HG03103 (cell line): Measurements from ENCODE around the gene CCDC141.

Experiments used
- ATAC-seq: cut with Tn5 transposase; IDR thresholded peaks from one replicate; pipeline ENCODE4 v1.9.1; 2021; ENCODE audit warnings: low read depth; ENCODE audit not compliant: unreplicated experiment

The CCDC141 gene

DNA sequence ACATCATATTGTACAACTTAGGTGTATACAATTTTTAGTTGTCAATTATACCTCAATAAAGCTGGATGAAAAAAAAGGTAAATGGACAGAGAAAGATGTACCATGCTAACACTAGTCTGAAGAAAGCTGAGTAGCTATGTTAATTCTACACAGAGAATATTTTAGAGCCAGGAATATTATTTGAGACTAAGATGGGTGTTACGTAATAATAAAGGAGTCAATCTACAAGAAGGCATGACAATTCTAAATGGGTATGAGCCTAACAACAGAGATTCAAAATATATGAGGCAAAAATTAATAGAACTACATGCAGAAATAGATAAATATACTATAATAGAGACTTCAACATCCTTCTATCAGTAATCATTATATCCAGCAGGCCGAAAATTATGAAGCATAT is 69.1 kb downstream of the CCDC141 start:
- no peak for ATAC-seq

DNA sequence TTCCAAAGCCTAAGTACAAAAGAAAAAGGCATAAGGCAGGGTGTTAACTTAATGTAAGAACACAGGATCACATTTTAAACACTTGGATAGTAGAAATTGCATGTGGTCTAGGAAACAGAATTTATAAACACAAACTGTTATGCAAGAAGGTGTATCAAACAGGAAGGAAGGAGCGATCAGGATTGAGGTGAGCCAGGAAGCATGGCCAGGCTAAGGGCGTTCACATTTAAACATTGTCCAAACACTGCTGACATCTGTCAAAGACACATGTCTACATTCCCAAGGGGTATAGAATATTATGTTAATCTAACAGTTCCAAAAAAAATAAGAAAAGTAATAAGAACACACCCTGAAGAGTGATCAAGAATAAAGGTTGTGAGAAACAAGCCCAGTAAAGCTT is 71.3 kb downstream of the CCDC141 start:
- ATAC-seq: no peak

DNA sequence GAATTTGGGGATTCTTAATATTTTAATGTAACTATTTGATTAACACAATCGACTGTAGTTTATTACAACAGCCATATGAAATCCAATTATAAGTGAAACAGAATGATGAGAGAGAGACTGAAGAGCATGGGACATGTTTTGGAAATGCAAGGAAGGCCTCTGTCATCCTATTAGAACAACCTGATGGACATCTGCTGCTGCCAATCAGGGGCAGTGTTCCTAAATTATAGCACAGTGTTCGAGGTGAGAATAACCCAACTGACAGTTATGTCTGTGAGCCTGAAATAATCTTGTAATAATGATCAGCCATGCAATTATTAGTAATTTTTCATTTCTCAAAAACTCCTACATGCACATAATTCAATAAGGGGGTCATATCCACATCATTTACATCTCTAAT is 73.6 kb downstream of the CCDC141 start:
- ATAC-seq: no peak

DNA sequence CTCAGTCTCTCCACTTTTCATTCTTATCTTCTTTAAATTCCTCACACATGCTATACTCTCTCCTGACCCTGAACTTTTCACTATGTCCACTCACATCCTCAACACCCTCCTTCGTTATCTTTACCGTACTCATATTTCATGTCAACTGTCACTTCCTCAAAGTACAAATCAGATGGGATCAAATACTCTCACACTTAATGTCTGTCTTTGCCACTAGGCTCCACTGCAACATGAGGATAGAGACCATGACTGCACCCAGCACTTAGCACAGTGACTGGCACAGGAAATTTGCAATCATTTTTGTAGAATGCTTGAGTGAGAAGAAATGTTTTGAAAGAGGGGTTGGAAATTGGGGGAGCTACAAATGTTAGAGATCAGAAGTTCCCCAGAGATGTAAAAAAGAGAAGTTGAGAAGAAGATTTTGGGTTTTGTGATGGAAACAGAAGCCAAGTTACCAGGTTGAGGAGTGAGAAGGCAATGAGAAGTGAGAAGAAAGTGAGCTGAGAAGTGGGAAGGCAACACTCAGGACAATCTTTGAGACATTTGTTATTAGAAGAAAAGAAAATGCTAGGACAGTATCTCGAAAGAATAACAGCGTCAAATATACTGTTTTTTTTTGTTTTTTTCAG is 87.0 kb downstream of the CCDC141 start:
- ATAC-seq: no peak

DNA sequence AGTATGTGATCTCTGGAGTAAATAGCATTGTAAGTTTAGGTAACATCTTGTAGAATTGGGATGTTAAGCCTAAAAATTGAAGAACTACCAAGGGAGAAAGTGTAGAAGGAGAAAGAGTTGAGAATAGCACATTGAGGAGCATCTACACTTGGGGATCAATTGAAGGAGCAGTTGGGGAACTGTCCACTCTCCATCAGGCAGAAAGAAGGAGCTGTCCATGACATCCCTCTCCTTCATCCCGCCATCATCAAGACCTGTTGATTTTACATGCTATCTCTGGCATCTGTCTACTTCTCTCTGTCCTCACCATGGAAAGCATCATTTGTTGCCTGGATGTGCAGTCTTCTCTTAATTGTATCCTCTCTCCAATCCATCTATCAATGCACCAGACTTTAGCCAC is 87.8 kb downstream of the CCDC141 start:
- ATAC-seq: no peak

DNA sequence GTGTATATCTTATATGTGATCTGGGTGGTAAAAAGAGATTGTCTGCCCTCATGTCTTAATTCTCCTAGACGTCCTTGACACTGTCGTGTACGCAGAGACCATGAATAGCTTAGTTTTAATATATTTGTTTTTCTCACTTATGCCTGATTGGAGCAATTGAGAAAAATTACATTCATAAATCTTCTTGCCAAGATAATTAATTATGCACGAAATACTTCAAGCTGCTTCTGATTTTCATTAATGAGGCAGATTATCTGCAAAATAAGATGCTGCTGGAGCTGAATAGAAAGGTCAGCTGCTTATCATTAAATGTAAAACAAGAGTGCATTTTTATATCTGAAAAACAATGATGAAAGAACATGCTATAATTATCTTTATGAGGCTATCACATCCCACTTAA is 95.9 kb downstream of the CCDC141 start:
- ATAC-seq: no peak

DNA sequence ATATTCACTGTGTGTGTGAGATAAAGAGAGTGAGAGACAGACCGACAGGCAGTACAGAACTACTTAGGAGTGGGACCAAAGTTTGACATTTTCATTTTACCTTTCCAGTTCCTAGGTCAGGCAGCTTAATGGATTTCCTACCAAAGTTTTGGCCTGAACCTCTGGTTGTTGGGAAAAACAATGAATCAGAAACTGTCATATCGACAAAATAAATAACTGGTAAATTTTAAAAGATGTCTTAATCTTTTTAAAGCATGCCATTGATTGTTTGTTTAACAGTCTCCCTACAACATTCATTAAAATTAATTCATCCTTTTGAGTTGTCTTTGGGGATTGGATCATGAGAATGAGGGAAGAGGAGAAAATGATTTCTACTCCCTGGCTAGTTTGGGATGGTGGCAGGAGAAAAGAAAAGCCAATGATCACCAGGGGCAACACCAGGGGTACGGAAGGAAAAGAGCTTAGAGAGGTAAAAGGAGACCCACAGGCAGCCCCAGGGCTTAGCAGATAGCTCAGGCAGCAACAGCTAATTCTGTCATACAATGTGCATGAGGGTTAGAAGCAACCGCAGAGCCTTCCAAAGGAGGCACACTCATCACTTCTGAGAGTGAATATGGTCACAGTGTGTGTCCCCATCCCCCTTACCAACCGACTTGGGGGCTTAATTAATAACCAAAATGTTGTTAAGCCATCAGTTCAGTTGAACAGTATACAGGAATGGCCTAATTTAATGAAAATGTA is 98.5 kb downstream of the CCDC141 start:
- ATAC-seq: no peak

DNA sequence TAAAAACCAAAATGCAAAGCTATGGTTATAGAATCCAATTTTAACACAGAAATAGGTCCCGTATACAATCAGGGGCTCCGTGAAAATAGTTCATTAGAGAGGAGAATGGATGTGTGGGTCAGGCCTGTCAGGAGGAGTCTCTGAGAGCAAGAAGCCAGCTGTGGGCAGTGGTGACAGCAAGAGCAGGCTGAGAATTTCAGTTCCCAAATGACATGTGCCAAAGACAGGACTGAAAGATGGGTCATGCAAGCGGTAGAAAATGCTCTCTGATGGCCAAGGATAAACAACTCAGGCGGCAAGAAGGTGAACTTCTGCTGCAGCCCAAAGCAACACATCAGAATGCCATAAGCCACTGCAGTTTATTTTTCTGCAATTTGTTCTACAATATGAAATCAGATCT is 100.4 kb downstream of the CCDC141 start:
- ATAC-seq: no peak

DNA sequence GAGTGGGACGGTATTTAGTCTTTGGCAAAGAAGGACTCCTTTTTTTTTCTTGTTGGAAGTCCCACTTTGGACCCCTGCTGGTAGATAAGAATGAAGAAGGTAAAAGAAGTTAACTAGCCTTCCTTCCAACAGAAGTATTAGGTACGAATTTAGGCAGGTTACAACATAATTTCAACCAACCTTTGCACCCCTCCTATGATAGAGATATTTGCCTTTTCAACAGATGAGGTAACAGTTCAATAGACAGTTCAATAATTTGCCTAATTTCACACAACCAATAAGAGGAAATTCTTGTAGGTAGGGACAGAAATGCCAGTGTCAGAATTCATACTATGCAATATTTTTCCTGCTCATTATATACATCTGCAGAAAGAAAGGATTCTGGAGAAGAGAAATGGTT is 100.8 kb downstream of the CCDC141 start:
- no peak for ATAC-seq

DNA sequence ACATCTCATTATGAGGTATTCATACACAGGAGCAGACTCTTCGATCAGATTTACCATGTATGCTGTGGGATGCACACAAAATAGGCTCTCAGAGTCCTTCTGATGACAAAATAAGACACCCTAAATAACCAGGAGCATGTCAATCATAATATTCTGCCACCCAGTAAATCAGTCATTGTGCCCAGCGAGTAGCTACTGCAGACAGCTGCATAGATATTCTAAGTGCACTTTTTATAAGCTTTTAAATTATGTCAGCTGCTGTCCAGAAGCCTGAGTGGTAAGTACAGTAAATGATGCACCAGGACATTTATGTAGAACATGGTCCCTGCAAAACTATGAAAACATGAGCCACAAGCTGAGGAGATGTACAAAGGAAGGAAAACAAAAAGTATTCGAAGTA is 102.9 kb downstream of the CCDC141 start:
- no peak for ATAC-seq

DNA sequence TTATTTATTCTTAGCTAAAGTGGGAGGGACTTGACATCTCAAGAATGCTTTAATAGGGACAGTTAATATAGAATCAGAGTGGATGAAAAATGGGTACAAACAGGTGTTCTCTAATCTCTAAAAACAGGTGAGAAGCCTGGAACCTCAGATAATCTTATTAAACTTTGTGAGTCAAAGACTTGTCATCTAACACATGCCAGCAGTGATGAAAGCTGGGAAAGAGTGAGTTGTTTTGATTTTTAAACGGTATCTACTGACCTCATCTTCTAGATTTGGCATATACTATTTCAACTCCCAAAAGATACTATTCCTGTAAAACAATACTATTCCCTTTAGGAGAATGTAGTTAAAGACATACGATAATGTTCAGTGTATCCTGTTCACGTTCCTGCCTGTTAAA is 103.4 kb downstream of the CCDC141 start:
- ATAC-seq: no peak

DNA sequence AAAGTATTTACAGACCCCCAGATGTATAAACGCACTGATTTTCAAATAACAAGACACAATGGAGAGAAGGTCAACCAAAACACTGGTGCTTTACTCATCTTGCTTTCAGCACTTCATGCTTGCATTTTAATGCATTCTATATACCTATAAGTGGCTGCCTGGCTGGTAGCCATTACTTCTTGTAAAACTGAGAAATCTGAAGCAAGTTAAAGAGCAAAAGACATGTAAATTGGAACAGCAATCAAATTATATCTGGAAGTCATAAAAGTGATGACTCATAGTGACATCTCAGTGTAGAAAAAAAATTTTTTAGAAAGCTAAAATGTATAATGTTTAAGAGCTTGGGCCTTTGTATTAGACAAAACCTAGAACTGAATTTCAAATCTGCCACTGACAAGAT is 106.2 kb downstream of the CCDC141 start:
- ATAC-seq: no peak

DNA sequence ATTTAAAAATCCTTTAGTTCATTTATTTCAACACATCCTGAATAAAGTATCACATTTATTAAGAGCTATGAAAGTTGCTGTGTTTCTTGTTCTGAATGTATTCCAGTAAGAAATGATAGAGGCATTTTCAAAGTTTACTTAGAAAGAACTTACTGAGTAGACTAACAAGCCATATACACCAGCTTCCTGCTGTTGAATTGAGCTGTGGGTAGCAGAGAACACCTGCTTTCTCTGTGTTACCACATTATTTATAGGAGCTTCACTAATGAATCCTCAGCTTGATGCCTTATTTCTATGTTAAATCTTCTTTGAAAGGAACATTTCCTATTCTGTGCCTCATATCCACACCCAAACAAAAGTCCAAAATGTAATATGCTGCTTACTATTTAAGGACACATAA is 115.4 kb downstream of the CCDC141 start:
- ATAC-seq: no peak

DNA sequence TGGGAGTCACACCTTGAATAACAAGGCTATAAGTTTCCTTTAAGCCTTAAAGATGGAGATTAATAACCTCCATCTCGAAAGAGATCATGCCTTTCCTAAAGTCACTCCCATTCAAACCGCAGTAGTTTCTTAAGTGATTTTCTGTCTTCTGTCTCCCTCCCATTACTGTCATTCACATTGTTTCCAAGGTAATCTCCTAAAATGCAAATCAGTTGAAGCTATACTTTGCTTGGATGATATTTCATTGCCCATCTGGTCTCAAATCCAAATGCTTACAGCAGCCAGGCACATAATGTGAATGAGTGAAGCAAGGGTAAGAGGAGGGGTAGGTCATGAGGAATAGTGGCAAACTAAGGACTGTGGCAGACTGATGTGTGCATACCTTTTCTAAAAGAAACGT is 116.4 kb downstream of the CCDC141 start:
- ATAC-seq: no peak

DNA sequence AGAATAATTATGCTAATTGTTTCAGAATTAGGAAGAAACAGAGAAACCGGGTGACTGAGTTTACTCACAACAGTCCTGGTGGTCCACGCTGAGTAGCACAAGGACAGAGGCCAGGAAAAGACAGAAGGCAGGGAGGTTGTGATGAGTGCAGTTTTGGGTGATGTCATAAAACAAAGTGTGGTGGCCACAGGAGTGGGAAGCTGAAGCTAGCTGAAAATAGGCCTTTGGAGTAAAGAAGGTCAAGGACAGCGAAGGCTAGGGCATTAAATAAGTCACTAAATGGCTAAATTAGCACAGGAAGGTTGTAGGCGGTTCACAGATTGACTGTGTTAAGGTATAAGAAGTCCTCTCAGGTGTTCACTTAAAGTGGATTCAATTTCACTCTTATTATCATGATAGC is 121.9 kb downstream of the CCDC141 start:
- peak; percentile 56 for ATAC-seq

DNA sequence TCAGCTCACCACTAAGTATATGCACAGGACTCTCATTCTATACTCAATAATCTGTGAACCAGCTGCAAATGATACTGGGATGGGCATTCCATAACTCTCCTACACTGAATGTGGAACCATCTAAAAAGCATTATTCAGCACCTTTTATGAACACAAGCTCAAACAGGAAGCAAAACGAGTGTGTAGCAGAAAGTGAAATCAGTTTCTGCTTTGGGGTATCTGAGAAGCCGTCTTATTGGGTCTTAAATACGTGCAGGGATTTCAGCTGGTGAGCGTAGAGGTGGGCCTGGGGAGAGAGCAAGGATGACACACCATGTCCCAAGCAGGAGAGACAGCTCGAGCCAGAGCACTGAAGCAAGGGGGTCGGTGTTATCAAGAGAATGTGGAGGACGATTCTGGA is 122.8 kb downstream of the CCDC141 start:
- ATAC-seq: peak; percentile 62

DNA sequence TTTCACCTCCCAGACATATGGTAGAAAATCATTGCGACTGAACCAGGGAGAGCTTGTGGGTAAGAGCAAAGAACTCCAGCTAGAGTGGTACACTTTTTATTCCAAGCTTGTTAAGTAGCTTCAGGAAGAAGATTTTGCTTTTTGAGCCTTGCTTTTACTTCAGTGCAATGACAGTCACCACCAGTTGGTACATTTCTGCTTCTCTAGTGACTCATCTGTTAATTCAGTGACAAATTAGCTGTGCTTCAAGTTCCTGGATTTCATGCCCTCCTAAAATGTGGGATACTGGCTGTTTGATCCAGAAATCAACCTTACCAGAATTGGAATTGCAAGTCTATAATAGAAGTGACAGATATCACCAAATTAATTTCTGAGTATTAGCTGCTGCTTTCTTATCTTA is 125.1 kb downstream of the CCDC141 start:
- ATAC-seq: no peak

DNA sequence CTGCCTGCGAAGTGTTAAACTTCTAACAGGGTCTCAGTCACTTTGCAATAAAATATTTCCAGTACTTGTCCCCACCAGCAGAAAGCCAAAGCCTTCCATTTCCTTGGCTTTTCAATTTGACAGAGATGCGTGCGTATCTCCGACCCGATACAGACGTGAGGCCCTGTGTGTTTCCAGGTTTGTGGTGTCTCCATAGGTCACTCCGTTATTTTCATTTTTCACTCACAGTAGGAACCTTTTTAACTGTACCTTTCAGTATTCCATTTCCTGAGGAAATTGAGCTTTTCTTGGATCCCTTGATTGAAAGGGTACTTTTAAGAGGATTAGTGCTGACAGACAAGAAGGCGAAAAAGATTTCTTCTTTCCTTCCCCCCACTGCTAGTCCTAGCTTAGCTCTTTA is 126.4 kb downstream of the CCDC141 start:
- no peak for ATAC-seq

DNA sequence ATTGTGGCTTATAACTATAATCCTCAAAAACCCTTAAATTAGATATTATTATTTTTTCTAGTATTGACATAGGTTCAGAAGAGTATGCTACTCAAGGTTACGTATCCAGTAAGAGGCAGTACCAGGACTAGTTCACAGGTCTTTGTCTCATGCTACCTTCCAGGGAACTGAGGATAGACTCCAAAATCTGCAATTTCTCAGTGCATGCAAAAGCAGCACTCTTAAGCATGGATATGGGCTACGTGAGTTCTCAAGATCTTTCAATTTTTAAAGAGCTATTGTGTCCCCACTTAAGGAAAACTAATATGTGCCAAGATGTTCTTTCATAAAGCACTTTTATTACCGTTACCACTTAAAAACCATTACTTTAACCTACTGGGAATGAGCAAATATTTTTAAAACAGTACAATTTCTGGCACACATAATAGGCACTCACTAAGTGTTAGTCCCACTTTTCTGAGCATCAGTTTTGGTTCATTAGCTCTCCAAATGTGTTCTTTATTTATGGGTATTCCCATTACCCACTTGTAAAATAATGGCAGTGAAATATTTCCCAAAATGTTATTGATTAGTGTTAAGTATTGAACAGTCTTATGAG is 128.9 kb downstream of the CCDC141 start:
- no peak for ATAC-seq

DNA sequence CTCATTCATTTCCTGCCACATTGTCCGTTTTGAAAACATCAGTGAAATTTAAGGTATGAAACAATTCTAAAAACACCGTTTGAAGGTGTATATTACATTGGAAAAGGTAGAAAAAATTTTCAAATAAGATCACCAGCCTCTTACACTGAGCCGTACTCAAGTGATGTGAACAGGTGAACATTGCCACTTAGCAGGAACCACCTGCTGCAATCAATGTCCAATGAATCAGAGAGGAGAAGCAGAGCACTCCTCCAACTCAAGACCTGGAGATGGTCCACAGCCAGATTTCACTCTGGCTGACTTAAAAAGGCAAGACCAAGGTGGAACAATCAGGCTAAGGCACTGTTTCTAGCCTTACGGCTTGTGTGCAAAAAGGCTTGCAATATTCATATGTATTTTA is 132.4 kb downstream of the CCDC141 start:
- no peak for ATAC-seq

DNA sequence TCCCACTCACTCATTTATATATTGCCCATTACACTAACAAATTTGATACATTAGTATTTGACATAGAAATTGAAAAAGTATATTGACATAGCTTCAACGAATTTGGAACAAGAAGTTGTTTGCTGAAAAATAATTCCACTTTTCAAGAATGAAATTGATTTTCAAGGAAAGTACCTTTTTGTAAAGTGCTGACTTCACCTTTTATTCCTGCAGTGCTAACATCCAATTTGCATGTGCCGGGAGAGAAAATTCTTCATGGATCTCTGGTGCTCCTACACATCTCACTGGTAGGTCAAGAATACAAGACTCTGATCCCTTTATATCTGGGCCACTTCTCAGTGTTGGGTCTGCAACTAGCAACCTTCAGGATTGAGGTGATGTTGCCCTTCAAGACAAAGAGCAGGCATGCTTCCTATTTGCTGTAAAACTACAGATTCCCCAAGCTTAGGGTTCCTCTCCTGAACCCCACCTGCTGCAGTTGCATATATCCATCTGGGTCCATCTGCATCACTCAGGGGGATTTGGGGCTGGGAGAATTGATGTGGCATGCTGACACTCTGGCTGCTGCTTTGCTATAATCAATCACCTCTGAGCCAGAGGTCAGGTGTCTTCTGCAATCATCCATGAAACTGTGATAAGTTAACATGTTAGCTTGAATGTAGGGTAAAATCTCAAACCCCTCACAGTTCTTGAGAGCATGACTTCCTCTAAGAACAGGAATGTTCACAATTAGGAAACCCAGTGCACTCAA is 134.3 kb downstream of the CCDC141 start:
- ATAC-seq: no peak
